Measurements from ENCODE around the gene GOLGA6L7. TPM values are rescaled to one million over a fixed set of nuclear protein-coding genes. Genes with fewer than 3 reads are reported as not detected.
"Not testable (repeated sequence)": the region's sequence is repeated elsewhere in the genome, so short reads cannot be mapped to it uniquely, and the experiment has no call there.

GOLGA6L7 gene
- total RNA-seq, 2 donors from 2014 or later: not detected

GRCh38 chr15:28861031-28861534 lies 12.6 kb upstream of the GOLGA6L7 start:
- intact Hi-C loops (cut with DNase I): no loop called here

GRCh38 chr15:28854578-28854977 lies 6.1 kb upstream of the GOLGA6L7 start:
- H3K27me3 ChIP-seq; DNase-seq; H3K36me3 ChIP-seq; H3K4me1 ChIP-seq; H3K4me3 ChIP-seq; H3K27ac ChIP-seq; intact Hi-C loops (cut with DNase I); H3K9ac ChIP-seq (ENCODE audit: low read depth in 2 of 2, low read length in 2 of 2); H3K9me3 ChIP-seq: not testable (repeated sequence)

More at GRCh38 chr15:28861031-28861534, 12.6 kb upstream of the GOLGA6L7 start:
- Histone ChIP-seq H3K4me1 (no peaks in the 10 kb centered on the region), H3K4me3 (no peak overlapping the region), H3K27ac (no peak overlapping the region), H3K9ac (ENCODE audit: low read depth in 2 of 2, low read length in 2 of 2) (no peak overlapping the region), H3K27me3 (no peaks in the 10 kb centered on the region), H3K9me3 (no peaks in the 10 kb centered on the region), H3K36me3 (no peaks in the 10 kb centered on the region)
- TF ChIP-seq CTCF (IDR thresholded peaks at IDR 0.05): no peak
- DNase-seq: no peak

- H3K9ac ChIP-seq (ENCODE audit: low read depth in 2 of 2, low read length in 2 of 2); H3K27ac ChIP-seq; DNase-seq; H3K27me3 ChIP-seq; H3K4me3 ChIP-seq; H3K36me3 ChIP-seq; H3K9me3 ChIP-seq; intact Hi-C loops (cut with DNase I); H3K4me1 ChIP-seq: not testable (repeated sequence)
These were observed 5.2 kb upstream of the GOLGA6L7 start for GRCh38 chr15:28853654-28854053.

GRCh38 chr15:28849766-28850165 lies 1.3 kb upstream of the GOLGA6L7 start:
- H3K9me3 ChIP-seq; H3K27me3 ChIP-seq; intact Hi-C loops (cut with DNase I); H3K27ac ChIP-seq; H3K9ac ChIP-seq (ENCODE audit: low read depth in 2 of 2, low read length in 2 of 2); H3K36me3 ChIP-seq; H3K4me3 ChIP-seq; DNase-seq; H3K4me1 ChIP-seq: not testable (repeated sequence)

GRCh38 chr15:28849271-28849670 lies 827 bp upstream of the GOLGA6L7 start:
- H3K9ac ChIP-seq (ENCODE audit: low read depth in 2 of 2, low read length in 2 of 2); H3K4me1 ChIP-seq; H3K9me3 ChIP-seq; H3K27me3 ChIP-seq; DNase-seq; H3K4me3 ChIP-seq; H3K27ac ChIP-seq; H3K36me3 ChIP-seq; intact Hi-C loops (cut with DNase I): not testable (repeated sequence)

GRCh38 chr15:28847959-28848358 lies 485 bp downstream of the GOLGA6L7 start:
- H3K4me1 ChIP-seq; DNase-seq; H3K9me3 ChIP-seq; H3K4me3 ChIP-seq; H3K27ac ChIP-seq; H3K27me3 ChIP-seq; H3K36me3 ChIP-seq; intact Hi-C loops (cut with DNase I); H3K9ac ChIP-seq (ENCODE audit: low read depth in 2 of 2, low read length in 2 of 2): not testable (repeated sequence)

- H3K27ac ChIP-seq; intact Hi-C loops (cut with DNase I): not testable (repeated sequence)
These were observed 1.2 kb downstream of the GOLGA6L7 start for GRCh38 chr15:28847247-28847646.

GRCh38 chr15:28844147-28844546 lies 4.3 kb downstream of the GOLGA6L7 start:
- intact Hi-C loops (cut with DNase I); H3K27me3 ChIP-seq; DNase-seq; H3K4me3 ChIP-seq; H3K9ac ChIP-seq (ENCODE audit: low read depth in 2 of 2, low read length in 2 of 2); H3K36me3 ChIP-seq; H3K27ac ChIP-seq; H3K9me3 ChIP-seq; H3K4me1 ChIP-seq: not testable (repeated sequence)

More at GRCh38 chr15:28847247-28847646, 1.2 kb downstream of the GOLGA6L7 start:
- H3K4me3 ChIP-seq; H3K9me3 ChIP-seq; H3K4me1 ChIP-seq; H3K9ac ChIP-seq (ENCODE audit: low read depth in 2 of 2, low read length in 2 of 2); H3K36me3 ChIP-seq; DNase-seq; H3K27me3 ChIP-seq: not testable (repeated sequence)

GRCh38 chr15:28843520-28843919 lies 4.9 kb downstream of the GOLGA6L7 start:
- H3K27me3 ChIP-seq; intact Hi-C loops (cut with DNase I): not testable (repeated sequence)

GRCh38 chr15:28842210-28842609 lies 6.2 kb downstream of the GOLGA6L7 start:
- intact Hi-C loops (cut with DNase I); H3K4me3 ChIP-seq; H3K36me3 ChIP-seq; H3K27ac ChIP-seq; H3K9ac ChIP-seq (ENCODE audit: low read depth in 2 of 2, low read length in 2 of 2); DNase-seq; H3K27me3 ChIP-seq; H3K9me3 ChIP-seq; H3K4me1 ChIP-seq: not testable (repeated sequence)

More at GRCh38 chr15:28843520-28843919, 4.9 kb downstream of the GOLGA6L7 start:
- not testable (repeated sequence) for DNase-seq; H3K36me3 ChIP-seq; H3K27ac ChIP-seq; H3K4me3 ChIP-seq; H3K4me1 ChIP-seq; H3K9ac ChIP-seq (ENCODE audit: low read depth in 2 of 2, low read length in 2 of 2); H3K9me3 ChIP-seq

- H3K9ac ChIP-seq (ENCODE audit: low read depth in 2 of 2, low read length in 2 of 2); H3K36me3 ChIP-seq; DNase-seq; H3K27ac ChIP-seq; H3K27me3 ChIP-seq; intact Hi-C loops (cut with DNase I); H3K9me3 ChIP-seq; H3K4me1 ChIP-seq; H3K4me3 ChIP-seq: not testable (repeated sequence)
These were observed 8.2 kb downstream of the GOLGA6L7 start for GRCh38 chr15:28840285-28840684.

GRCh38 chr15:28834957-28835585 lies 13.4 kb downstream of the GOLGA6L7 start:
- intact Hi-C loops (cut with DNase I); H3K4me1 ChIP-seq; H3K9ac ChIP-seq (ENCODE audit: low read depth in 2 of 2, low read length in 2 of 2); H3K36me3 ChIP-seq; H3K27me3 ChIP-seq; DNase-seq; H3K4me3 ChIP-seq; H3K27ac ChIP-seq; H3K9me3 ChIP-seq: not testable (repeated sequence)
